ENCODE results near the gene MAPK8IP3.

GRCh38 chr16:1689853-1690252 is 16.1 kb upstream of the MAPK8IP3 start:
- TF ChIP-seq ZNF274 (IDR thresholded peaks at IDR 0.05; ENCODE audit: low read depth, low read length), result no peak
- TF ChIP-seq SUZ12 (IDR thresholded peaks at IDR 0.05; ENCODE audit: extremely low read depth, insufficient read depth, insufficient read length), result no peak
- no peak for TF ChIP-seq YY1 (IDR thresholded peaks at IDR 0.05; ENCODE audit: insufficient read depth, insufficient read length)
